ENCODE results near the gene MDFI. TPM values are rescaled to one million over a fixed set of nuclear protein-coding genes. Genes with fewer than 3 reads are reported as not detected.

The MDFI gene
- total RNA-seq, 4 donors from 2014 or later: 14.4 to 80.0 (median 23.4) TPM

DNA sequence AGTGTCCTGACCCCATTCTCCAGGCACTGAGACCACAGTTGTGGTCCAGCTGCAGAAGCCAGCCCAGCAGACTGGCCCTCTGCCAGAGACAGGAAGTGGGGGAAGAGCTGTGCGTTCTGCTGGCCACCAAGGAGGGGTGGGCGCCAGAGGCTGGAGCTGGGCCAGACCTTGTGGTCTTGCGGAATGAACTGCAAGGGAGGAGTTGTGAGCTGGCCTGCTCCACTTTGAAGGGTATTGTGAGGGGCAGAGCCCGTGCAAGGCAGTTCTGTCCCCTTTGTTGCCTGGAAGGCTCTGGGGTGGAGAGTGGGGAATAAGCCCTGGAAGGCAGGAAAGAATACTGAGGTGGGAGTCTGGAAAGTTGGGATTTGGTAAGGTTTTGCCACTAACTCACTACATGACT, 3.6 kb upstream of the MDFI start:
- Histone ChIP-seq H3K27me3 (no peaks in the 10 kb centered on the region), H3K9me3 (no peaks in the 10 kb centered on the region), H3K36me3 (no peaks in the 10 kb centered on the region), H3K4me1 (peaks cover 0 to 6% of the 10 kb centered on the region in 2 donors), H3K4me3 (no peak overlapping the region), H3K27ac (no peak overlapping the region)
- TF ChIP-seq POLR2A (IDR thresholded peaks at IDR 0.05): no peak
- TF ChIP-seq, protein P1, sequence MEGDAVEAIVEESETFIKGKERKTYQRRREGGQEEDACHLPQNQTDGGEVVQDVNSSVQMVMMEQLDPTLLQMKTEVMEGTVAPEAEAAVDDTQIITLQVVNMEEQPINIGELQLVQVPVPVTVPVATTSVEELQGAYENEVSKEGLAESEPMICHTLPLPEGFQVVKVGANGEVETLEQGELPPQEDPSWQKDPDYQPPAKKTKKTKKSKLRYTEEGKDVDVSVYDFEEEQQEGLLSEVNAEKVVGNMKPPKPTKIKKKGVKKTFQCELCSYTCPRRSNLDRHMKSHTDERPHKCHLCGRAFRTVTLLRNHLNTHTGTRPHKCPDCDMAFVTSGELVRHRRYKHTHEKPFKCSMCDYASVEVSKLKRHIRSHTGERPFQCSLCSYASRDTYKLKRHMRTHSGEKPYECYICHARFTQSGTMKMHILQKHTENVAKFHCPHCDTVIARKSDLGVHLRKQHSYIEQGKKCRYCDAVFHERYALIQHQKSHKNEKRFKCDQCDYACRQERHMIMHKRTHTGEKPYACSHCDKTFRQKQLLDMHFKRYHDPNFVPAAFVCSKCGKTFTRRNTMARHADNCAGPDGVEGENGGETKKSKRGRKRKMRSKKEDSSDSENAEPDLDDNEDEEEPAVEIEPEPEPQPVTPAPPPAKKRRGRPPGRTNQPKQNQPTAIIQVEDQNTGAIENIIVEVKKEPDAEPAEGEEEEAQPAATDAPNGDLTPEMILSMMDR (IDR thresholded peaks at IDR 0.05): no peak
- no peak for DNase-seq
- intact Hi-C loops (cut with DNase I; ENCODE audit: low total_unique reads): no loop called here

DNA sequence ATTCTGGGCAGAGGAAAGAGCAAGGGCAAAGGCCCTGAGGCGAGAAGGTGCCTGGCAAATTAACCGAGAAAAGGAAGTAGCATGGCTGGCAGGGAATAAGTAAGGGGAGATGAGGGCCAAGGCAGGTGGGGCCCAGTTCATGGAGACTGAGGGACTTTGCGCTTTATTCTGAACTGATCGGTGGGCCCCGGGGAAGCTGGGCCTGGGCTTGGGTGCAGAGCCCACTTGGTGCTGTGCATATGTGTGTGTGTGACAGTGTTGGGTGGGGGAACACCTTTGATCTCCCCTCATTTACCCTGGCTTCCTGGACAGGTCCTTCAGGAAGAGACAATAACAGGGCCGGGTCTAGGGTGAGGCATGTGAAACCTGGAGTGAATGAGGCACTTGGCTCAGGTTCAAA, 2.9 kb upstream of the MDFI start:
- intact Hi-C loops (cut with DNase I; ENCODE audit: low total_unique reads): no loop called here
- no peaks in the 10 kb centered on the region for H3K9me3 ChIP-seq

DNA sequence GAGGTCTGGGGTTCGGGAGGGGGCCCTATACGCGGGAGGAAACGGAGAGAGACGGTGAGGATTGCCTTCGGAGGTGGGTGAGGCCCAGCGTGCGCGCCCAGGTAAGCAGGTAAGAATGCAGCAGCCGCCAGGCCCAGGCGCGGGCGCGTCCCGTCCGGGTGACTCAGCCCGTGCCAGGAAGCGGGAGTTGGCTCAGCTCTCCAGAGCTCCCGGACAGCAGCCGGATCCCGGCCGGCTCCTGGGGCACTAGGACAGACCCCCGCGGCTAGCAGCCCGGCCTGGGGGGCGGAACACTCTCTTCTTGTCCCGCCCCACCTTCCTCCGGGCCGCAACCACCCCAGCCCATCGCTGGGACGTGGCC, 1.5 kb upstream of the MDFI start:
- intact Hi-C loops (cut with DNase I; ENCODE audit: low total_unique reads): no loop called here
- TF ChIP-seq, protein P1 (IDR thresholded peaks at IDR 0.05): no peak
- TF ChIP-seq POLR2A (IDR thresholded peaks at IDR 0.05): no peak
- DNase-seq: no peak
- Histone ChIP-seq H3K27ac (no peak overlapping the region), H3K4me1 (peaks cover 0 to 6% of the 10 kb centered on the region in 2 donors), H3K36me3 (no peaks in the 10 kb centered on the region), H3K4me3 (peak overlapping the region; percentile 7 to 43), H3K27me3 (no peaks in the 10 kb centered on the region), H3K9me3 (no peaks in the 10 kb centered on the region)

More for the DNA sequence above, 2.9 kb upstream of the MDFI start:
- TF ChIP-seq, protein P1 (IDR thresholded peaks at IDR 0.05): no peak
- TF ChIP-seq POLR2A (IDR thresholded peaks at IDR 0.05): no peak
- no peak overlapping the region for H3K4me3 ChIP-seq
- no peak for DNase-seq
- no peaks in the 10 kb centered on the region for H3K36me3 ChIP-seq
- H3K4me1 ChIP-seq: peaks cover 0 to 6% of the 10 kb centered on the region in 2 donors
- H3K27ac ChIP-seq: no peak overlapping the region
- no peaks in the 10 kb centered on the region for H3K27me3 ChIP-seq

DNA sequence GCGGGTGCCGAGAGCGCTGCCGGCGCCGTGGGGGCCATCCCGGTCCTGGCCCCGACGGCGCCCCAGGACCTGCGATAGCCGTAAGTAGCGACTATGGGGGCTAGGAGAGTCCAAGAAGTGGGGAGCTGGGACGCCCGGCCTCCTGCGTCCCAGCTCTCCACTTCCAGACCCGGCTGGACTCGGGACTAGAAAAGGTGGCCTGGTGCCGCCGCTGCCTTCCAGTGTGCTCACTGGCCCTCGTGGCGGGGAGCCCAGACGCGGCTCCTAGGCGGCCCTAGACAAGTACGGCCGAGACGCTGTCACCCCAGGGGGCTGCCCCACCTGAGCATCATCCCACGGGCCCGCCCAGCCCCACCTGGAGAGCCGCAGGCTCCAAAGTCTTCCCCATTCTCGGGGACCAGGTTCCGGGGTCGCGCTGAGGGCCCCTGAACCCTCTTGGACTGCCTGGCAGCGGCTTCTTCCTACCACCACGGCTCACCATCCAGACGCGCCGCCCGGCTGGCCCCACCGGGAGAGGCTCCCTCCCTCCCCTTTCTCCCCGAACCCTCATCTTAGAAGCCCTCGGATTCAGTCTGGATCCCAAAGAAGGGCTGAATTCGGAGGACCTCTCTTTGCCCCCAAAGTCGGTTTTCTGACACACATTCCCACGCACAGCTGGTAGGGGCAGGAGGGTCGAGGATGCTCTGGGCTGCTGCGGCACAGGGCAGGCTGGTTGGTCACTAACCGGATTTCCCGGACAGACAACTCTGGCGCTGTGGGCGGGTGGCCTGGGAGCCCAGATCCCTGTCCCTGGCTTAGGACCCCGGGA, 870 bp upstream of the MDFI start:
- Histone ChIP-seq H3K4me3 (peak overlapping the region; percentile 7 to 43), H3K27ac (no peak overlapping the region), H3K36me3 (no peaks in the 10 kb centered on the region), H3K4me1 (peaks cover 0 to 6% of the 10 kb centered on the region in 2 donors), H3K9me3 (no peaks in the 10 kb centered on the region), H3K27me3 (no peaks in the 10 kb centered on the region)
- intact Hi-C loops (cut with DNase I; ENCODE audit: low total_unique reads): no loop called here
- no peak for DNase-seq
- no peak for TF ChIP-seq POLR2A (IDR thresholded peaks at IDR 0.05)
- TF ChIP-seq, protein P1 (IDR thresholded peaks at IDR 0.05): no peak

DNA sequence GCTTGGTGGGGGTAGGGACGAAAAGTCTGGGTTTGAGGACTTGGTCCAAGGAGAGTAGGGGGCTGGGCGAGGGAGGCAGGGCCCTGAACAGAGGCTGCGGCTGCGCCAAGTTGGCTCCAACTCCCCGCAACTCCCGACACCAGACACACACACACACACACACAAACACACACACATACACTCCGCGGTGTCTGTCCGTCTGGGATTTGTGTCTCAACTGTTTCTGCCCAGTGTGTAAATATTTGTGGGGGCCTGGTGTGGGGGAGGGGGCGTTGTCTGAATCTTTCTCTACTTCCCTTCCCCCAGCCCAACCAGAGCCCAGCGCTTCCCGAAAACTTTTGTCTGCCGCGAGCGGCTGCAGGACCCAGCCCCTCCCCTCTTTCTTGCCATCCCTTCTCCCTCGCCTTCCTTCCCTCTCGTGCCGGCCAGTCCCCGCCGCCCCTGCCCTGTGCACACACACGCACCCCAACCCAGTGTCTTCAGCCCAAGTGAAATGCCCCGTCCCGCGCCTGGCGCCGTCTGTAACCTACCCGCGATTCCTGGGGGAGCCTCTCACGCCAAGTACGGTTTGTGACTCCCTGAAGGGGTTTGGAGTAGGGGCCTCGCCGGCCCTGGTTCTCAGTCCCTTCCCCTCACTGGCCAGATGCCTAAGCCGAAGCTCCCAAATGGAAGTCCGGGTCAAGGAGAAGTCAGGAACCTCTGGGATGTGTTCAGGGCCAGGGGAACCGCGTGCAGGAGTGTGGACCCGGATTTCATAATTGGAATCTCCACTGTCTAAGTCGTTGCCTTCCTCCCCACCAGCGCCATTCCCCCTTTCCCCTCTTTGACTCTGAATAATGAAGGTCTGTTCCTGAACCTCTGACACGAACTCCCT, 904 bp downstream of the MDFI start:
- Histone ChIP-seq H3K4me1 (peaks cover 0 to 6% of the 10 kb centered on the region in 2 donors), H3K27me3 (no peaks in the 10 kb centered on the region), H3K27ac (peak overlapping the region in 1 of 2 donors; percentile 51), H3K36me3 (no peaks in the 10 kb centered on the region), H3K4me3 (peak overlapping the region; percentile 7 to 43), H3K9me3 (no peaks in the 10 kb centered on the region)
- no peak for TF ChIP-seq POLR2A (IDR thresholded peaks at IDR 0.05)
- TF ChIP-seq, protein P1 (IDR thresholded peaks at IDR 0.05): no peak
- intact Hi-C loops (cut with DNase I; ENCODE audit: low total_unique reads): no loop called here
- peak in 1 of 2 donors; percentile 39 for DNase-seq

All from uterus (tissue), 4 donors.